Stimulated activated CD4-positive, alpha-beta T cell treated with anti-CD3 and anti-CD28 coated beads, Interleukin-4, amount 100 ng/mL, for 4 hours (primary cell): ENCODE measurements around the gene ARFGEF3.
"Not testable (repeated sequence)": the region's sequence is repeated elsewhere in the genome, so short reads cannot be mapped to it uniquely, and the experiment has no call there.

Source experiments
- DNase-seq, 2 experiments: peaks; one replicate each; pipeline ENCODE4 v3.0.0-alpha.2; 2020

ARFGEF3 gene

DNA sequence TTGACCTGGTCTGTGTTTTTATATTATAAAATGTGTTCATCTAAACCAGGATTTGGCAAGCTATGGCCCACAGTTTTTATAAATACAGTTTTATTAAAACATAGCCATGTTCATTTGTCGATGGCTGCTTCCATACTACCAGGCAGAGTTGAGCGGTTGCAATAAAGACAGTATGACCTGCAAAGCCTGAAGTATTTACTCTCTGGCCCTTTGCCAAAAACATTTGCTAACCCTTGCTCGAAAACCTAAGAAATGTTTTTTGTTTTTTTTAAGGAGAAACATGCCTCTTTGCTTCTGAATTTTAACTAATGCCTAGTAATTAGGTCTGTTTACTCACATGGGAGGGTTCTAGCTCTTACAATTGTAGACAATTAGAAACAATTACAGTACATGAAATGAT is 148.6 kb downstream of the ARFGEF3 start:
- no peak for DNase-seq

DNA sequence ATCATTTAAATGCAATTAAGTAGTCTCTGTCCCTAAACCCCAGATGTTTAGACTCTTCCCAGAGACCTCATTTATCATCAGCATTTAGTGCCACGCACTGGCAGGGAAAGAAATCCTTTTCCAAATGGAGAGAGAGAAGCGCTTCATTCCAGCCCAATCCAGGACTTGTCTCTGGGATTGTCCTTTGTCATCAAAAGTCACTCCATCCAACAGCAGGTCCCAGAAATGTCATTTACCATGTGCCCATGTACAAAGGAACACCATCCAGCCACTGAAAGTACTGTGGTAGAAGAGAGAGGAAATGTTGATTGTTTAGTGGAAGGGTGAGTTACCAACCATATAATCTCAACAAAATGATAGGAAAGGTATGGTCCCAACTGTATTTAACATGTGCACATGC is 149.1 kb downstream of the ARFGEF3 start:
- DNase-seq: no peak

DNA sequence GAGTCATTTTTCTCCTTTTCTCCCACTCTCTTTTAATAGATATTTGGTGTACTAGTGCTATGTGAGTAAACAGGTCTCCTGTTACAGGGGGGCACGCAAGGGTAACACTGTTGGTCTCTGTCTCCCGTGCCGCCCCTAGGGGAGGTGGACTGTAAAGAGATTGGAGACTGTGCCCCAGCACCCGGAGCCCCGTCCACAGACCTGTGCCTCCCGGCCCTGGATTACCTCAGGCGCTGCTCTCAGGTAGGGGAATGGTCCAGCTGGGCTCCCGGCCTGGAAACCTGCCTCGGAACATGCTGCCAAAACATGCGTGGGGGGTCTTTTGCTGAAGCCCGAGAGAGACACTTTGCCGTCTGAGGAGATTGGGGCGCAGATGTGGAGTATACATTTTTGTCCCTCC is 149.5 kb downstream of the ARFGEF3 start:
- DNase-seq: no peak

DNA sequence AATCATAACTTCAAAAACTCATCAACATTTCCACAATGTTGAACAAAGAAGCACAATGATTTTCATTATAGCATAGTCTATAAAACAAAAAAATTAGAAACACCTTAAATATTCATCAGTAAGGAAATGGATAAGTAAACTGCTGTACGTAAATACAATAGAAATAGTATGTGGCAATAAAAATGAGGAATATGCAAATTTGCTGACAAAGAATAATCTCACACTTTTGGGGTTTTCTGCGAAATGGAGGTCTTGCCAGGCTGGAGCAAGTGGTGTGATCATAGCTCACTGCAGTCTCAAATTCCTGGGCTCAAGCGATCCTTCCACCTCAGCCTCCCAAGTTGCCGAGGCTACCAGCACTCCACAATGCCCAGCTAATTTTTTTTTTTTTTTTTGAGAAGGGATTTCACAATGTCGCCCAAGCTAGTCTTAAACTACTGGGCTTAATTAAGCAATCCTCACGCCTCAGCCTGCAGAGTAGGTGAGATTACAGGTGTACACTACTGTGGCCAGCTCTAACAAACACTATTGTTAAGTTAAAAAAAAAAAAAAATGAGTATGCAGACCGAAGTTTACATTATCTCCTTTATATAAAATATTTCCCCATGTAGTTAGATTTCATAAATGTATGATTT is 157.1 kb downstream of the ARFGEF3 start:
- no peak for DNase-seq

DNA sequence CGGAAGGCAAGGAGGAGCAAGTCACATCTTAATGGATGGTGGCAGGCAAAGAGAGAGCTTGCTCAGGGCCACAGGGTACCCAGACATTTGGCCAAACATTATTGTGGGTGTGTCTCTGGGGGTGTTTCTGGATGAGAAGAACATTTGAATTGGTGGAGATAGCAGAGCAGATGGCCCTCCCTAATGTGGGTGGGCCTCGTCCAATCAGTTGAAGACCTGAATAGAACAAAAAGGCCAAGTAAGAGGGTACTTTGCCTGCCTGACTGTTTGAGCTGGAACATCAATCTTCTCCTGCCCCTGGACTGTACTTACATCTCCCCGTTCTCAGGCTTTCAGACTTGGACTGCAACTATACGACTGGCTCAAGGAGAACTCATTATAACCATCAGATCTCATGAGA is 160.2 kb downstream of the ARFGEF3 start:
- DNase-seq: no peak

DNA sequence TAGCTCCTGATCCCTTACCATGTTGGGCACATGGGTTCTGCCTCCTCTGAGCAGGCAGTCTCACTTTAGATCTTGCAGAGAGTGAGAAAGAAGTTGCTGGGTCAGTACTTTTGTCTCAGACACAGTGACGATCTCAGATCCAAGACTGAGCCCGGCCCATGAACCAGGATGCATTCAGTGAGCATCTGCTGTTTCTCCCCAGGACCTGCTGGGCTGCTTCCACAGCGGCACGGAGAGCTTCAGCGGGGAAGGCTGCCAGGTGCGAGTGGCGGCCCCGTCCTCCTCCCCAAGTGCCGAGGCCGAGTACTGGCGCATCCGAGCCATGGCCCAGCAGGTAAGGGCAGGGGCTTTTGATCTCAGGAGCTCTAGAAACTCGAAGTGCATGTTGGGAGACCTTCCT is 162.1 kb downstream of the ARFGEF3 start:
- no peak for DNase-seq

DNA sequence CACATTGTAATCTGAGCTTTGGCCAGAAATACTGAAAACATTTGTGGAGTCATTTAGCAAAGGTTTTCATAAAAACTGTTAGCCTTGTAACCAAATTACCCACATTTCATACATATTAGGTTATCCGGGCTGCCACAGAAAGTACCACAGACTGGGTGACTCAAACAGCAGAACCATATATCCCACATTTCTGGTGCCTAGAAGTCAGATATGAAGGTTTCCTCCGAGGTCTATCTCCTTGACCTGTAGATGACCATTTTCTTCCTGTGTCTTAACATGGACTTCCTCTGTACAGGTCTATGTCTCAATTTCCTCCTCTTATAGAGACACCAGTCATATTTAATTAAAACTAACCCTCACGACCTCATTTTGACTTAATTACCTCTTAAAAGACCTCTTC is 166.5 kb downstream of the ARFGEF3 start:
- no peak for DNase-seq

DNA sequence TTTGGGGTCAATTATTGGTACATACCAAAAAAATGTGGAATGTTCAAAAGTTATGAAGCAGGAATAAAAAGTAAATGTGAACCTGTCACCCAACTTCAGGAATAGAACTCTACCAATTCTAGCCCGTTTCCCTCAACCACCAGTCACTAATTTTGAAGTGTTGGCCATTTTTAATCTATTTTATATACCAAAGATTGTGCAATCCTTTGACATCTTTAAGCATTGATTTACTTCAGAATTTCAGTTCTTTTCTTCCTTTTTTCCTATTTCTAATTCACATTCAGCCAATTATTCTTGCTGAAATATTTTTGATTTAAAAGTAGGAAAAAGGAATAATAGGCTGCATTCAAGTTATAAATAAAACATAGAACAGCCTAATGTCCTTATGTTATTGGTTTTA is 169.0 kb downstream of the ARFGEF3 start:
- no peak for DNase-seq

DNA sequence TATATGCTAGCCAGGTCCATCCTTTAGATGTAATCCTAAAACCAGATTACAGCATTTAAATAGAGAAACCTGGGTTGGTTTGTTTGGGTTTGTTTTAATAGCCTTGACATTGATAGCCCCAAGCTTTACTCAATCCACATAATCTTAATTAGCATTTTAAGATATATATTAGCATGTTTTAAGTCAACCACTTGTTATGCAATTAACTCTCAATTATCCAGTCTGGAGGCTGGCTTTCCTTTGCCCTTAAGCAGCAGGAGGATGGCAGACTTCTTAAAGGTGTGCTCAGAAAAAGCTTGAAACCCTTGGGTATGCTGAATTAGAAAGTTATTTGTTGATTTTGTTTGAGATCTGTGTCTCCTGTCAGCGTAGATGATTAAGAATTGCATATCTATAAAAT is 169.7 kb downstream of the ARFGEF3 start:
- no peak for DNase-seq

DNA sequence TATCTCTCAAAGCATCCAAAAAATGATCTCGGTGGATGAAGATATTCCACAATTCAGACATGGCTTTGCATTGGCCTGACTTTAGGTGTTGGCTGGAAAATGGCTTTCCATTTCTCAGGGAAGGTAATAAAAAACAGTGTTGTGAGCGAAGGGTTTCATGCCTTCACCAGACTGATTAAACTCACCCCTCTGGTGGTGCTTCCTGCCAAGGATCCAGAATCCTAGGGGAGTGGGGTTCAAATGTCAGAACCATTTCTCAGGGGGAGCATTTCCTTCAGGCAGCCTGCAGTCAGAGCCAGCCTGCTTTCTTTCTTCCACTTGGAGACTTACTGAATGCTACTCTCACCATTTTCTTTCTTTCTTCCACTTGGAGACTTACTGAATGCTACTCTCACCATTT is 170.2 kb downstream of the ARFGEF3 start:
- DNase-seq: no peak

DNA sequence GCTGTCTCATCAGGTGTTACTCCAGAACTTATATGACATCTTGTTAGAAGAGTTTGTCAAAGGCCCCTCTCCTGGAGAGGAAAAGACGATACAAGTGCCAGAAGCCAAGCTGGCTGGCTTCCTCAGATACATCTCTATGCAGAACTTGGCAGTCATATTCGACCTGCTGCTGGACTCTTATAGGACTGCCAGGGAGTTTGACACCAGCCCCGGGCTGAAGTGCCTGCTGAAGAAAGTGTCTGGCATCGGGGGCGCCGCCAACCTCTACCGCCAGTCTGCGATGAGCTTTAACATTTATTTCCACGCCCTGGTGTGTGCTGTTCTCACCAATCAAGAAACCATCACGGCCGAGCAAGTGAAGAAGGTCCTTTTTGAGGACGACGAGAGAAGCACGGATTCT is 172.3 kb downstream of the ARFGEF3 start:
- no peak for DNase-seq

DNA sequence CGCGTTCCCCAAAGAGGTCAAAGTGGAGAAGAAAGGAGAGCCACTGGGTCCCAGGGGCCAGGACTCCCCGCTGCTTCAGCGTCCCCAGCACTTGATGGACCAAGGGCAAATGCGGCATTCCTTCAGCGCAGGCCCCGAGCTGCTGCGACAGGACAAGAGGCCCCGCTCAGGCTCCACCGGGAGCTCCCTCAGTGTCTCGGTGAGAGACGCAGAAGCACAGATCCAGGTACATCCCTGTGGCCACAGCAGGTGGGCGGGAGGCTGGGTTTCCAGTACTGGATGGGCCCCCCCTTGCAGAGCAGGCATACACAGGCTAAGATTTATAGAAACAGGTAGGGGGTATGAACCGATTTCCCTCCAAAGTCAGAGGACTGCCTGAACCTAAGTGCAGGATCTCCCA is 173.2 kb downstream of the ARFGEF3 start:
- no peak for DNase-seq

DNA sequence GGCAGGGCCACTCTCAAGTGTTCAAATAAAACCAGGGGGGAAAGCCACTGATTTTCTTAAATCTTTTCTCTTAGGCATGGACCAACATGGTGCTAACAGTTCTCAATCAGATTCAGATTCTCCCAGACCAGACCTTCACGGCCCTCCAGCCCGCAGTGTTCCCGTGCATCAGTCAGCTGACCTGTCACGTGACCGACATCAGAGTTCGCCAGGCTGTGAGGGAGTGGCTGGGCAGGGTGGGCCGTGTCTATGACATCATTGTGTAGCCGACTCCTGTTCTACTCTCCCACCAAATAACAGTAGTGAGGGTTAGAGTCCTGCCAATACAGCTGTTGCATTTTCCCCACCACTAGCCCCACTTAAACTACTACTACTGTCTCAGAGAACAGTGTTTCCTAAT is 174.5 kb downstream of the ARFGEF3 start:
- no peak for DNase-seq

DNA sequence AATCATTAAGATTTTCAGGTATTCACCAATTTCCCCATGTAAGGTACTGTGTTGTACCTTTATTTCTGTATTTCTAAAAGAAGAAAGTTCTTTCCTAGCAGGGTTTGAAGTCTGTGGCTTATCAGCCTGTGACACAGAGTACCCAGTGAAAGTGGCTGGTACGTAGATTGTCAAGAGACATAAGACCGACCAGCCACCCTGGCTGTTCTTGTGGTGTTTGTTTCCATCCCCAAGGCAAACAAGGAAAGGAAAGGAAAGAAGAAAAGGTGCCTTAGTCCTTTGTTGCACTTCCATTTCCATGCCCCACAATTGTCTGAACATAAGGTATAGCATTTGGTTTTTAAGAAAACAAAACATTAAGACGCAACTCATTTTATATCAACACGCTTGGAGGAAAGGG is 175.3 kb downstream of the ARFGEF3 start:
- DNase-seq: no peak

DNA sequence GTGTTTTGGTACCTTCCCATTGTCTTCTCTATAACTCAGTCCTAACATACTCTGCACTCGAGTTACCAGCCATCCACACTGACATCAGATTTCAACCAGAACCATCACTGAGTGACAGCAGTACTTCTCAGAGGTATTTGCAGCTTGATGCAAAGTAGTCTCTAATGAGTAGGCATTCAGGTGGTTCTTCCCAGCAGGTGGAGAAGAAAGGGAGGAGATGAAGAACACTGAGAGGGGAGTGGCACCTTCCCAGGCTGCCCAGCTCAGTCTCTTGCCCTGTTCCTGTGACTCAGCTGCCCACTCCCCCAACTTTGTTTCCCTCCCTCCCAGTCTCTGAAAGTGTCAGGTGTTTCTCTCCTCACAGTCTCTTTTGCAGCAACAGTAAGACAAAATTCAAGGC is 177.3 kb downstream of the ARFGEF3 start:
- DNase-seq: no peak

DNA sequence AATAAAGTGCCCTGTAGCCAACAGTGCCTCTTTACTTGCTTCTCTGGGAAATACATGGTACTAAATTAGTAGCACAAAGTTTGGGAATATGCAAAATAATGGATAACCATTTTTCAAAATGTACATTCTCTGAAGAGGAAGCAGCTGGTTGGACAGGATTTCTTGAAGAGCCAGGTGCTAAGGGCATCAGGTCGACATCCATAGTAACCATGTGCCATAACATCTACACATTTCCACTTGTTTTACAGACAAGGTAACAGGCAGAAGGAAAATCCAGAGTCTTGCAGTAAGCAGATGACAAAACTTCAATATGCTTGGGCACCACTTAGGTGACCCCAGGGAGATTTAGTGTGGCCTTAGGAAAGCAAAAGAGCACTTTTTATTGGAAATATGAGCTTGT is 179.4 kb downstream of the ARFGEF3 start:
- no peak for DNase-seq

DNA sequence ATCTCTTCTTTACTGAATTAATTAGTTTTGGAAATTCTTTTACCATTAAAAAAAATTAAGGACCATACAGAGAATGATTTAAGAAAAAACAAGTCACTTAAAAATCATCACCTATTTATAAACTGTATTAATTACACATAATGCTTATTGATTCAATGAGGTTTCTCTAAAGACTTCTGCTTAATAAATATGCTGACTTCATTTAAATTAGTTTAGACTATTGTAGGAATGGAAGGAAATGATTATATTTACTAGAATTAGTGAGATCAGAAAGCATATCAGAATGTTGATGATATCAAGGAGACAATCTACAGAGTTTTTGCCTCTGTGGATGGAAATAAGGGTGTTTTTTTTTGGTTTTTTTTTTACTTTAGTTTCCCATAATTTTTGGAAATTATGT is 181.4 kb downstream of the ARFGEF3 start:
- DNase-seq: no peak

DNA sequence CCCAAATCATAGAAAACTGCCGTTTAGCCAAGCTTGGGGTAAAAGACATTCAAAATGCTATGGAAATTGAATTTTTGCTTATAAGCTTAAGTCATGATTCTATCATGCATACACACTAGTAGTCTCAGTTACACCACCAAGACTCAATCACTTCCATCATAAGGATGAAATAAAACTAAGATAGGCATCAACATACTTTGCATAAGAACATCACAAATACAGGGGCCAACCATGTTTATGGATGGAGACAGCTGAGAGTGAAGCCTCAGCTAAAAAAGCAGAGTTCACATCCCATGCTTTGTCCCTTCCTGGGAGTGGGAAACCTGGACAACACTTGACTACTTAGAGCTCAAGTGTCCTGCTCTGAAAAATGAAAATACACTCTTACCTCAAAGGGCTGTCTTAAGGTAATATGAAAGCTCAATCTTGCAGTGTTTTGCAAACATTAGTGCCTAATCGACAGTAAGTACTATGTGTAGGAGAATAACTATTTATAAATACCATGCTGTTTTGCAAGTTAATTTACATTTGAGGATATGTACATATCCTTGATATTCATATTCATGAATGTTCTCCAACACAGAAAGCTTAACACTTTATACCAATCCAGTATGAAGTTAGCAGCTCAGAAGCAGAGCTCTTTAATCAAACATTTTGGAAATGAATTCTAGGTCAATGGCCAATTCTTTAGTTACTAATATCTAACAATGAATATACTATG is 184.0 kb downstream of the ARFGEF3 start:
- DNase-seq: no peak

DNA sequence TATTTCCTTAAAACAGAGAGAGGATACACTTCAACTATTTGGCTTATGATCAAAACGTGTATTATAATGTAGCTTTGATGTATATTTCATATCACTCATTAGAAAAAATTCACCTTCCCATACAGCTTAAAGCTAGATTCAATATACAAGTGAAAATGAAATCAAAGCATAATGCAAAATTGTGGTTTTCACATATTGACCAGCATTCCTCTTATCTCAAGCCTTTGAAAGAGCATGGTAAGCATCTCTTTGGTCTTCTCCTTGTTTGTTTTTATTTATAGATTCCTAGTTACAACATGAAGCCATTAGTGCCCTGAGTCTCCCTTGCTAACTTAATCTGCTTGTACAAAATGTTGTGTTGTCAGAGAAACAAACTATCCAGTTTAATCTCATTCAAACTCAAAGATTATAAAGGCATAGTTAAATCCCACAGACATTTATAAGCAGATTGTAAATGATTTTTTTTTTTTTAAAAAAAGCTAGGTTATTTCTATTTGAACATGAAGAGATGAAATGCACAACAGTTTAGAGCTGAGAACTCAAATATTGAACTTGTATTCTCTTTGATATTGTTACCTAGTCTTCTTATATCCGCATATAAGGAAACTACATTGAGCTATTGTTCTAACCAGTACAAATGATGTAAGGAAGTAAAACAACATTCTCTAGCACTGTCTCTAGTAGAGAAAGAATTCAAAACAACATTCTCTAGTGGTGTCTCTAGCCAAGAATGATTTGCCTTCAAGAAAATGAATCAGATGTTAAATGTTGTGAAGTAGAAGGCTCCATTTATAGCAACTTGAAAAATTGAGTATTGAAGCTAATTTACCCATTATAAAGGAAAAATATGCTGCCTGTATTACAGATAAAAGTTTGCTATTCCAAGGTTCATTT is 184.8 kb downstream of the ARFGEF3 start:
- DNase-seq: no peak

DNA sequence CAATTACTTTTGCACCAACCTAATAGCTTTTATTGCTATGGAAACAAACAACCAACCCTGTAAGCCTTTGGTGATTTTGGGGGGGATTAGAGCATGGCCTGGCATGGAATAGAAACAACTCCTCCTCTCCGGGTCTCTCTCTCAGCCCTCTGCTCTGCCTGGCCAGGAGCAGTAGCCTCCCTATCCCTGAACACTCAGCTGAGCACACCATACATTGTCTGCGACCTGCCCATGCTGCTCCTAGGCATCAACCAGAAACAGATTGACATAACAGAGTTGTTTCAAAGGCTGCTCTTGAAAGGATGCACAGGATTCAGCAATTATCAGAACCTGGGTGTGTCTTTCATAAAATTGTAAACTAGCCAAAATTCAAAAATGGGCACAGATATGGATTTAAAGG is 186.1 kb downstream of the ARFGEF3 start:
- DNase-seq: no peak

DNA sequence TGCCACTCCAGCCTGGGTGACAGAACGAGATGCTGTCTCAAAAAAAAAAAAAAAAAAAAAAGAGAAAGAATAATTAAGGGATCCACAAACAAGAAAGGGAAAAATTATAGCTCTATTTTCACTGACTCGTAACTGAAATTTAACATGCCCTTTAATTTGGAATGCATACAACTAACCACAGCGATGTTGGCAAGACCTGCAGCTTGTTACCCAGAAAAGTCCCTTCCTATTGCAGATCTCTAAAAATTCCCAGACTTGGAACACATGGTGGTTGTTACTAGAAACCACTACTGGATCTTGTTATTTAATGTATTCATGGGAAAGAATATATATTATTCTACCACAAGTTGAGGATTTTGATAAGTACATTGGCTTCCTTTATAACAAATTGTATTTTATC is 188.2 kb downstream of the ARFGEF3 start:
- no peak for DNase-seq

DNA sequence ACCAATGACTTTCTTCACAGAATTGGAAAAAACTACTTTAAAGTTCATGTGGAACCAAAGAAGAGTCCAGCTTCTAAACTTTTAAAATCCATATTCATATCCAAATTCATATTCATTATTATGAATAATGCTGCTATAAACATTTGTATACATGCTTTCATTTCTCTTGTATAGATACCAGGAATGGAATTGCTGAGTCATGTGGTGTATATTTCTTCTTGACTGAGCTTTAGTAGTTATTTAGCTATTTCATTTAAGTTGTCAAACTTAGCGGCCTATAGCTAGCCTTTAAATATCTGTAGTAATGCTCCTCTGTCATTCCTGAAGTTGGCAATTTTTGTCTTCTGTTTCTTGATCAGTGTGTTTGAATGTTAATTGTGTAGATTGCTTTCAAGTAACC is 196.2 kb downstream of the ARFGEF3 start:
- DNase-seq: no peak

DNA sequence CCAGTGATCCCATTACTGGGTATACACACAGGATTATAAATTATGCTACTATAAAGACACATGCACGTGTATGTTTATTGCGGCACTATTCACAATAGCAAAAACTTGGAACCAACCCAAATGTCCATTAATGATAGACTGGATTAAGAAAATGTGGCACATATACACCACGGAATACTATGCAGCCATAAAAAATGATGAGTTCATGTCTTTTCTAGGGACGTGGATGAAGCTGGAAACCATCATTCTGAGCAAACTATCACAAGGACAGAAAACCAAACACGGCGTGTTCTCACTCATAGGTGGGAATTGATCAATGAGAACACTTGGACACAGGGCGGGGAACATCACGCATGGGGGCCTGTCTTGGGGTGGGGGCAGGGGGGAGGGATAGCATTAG is 206.9 kb downstream of the ARFGEF3 start:
- not testable (repeated sequence) for DNase-seq
